ENCODE measurements around the gene RIPOR3.

Gene RIPOR3

DNA sequence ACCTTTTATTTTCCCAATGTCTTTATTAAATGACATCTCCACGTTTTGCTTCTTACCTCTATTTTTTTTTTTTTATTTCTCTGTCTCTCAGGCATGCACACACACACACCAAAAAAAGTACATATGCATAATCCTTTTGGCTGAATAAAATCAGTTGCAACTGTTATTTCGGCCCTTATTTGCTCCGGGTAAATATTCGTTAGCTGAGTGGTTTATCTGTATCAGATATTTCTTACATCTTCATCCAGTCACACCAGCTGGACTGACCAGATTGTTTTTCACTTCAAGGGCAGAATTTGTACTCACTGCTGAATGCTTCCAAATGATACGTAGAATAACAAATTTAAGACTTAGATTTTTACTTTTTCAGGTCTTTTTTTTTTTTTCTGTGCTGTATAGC lies 135.7 kb downstream of the RIPOR3 start:
- H3K79me2 ChIP-seq (ENCODE audit: control insufficient read depth, insufficient read depth, low read length, unreplicated experiment): peaks cover 62% of the 10 kb centered on the region
- H3K36me3 ChIP-seq (ENCODE audit: insufficient read depth, low read length): peaks cover 34% of the 10 kb centered on the region
- no peak overlapping the region for H3K4me3 ChIP-seq (ENCODE audit: low read depth, low read length)
- H3K27me3 ChIP-seq (ENCODE audit: insufficient read depth, low read length): no peaks in the 10 kb centered on the region
- H2AFZ ChIP-seq (ENCODE audit: low read length, unreplicated experiment): no peak overlapping the region
- peaks cover 19% of the 10 kb centered on the region for H3K4me1 ChIP-seq (ENCODE audit: control insufficient read depth, insufficient read depth, low read length, unreplicated experiment)
- H3K27ac ChIP-seq (ENCODE audit: low read depth, low read length): no peak overlapping the region

- Histone ChIP-seq H3K36me3 (ENCODE audit: insufficient read depth, low read length) (peaks cover 41% of the 10 kb centered on the region), H3K4me1 (ENCODE audit: control insufficient read depth, insufficient read depth, low read length, unreplicated experiment) (peaks cover 13% of the 10 kb centered on the region), H3K27ac (ENCODE audit: low read depth, low read length) (no peak overlapping the region), H3K4me3 (ENCODE audit: low read depth, low read length) (no peak overlapping the region), H3K79me2 (ENCODE audit: control insufficient read depth, insufficient read depth, low read length, unreplicated experiment) (peaks cover 64% of the 10 kb centered on the region), H2AFZ (ENCODE audit: low read length, unreplicated experiment) (no peak overlapping the region), H3K27me3 (ENCODE audit: insufficient read depth, low read length) (no peaks in the 10 kb centered on the region)
Observed at GRCh38 chr20:50554694-50555579, 136.4 kb downstream of the RIPOR3 start.

- H3K4me3 ChIP-seq (ENCODE audit: low read depth, low read length): no peak overlapping the region
- H3K27me3 ChIP-seq (ENCODE audit: insufficient read depth, low read length): no peaks in the 10 kb centered on the region
- peaks cover 41% of the 10 kb centered on the region for H3K36me3 ChIP-seq (ENCODE audit: insufficient read depth, low read length)
- no peak overlapping the region for H3K27ac ChIP-seq (ENCODE audit: low read depth, low read length)
- peaks cover 70% of the 10 kb centered on the region for H3K79me2 ChIP-seq (ENCODE audit: control insufficient read depth, insufficient read depth, low read length, unreplicated experiment)
- no peak overlapping the region for H2AFZ ChIP-seq (ENCODE audit: low read length, unreplicated experiment)
- H3K4me1 ChIP-seq (ENCODE audit: control insufficient read depth, insufficient read depth, low read length, unreplicated experiment): no peaks in the 10 kb centered on the region
Observed at GRCh38 chr20:50552979-50553378, 138.4 kb downstream of the RIPOR3 start.

- Histone ChIP-seq H3K79me2 (ENCODE audit: control insufficient read depth, insufficient read depth, low read length, unreplicated experiment) (peaks cover 82% of the 10 kb centered on the region), H3K27ac (ENCODE audit: low read depth, low read length) (no peak overlapping the region), H3K27me3 (ENCODE audit: insufficient read depth, low read length) (no peaks in the 10 kb centered on the region), H3K4me1 (ENCODE audit: control insufficient read depth, insufficient read depth, low read length, unreplicated experiment) (peaks cover 9% of the 10 kb centered on the region), H3K4me3 (ENCODE audit: low read depth, low read length) (no peak overlapping the region), H3K36me3 (ENCODE audit: insufficient read depth, low read length) (peaks cover 41% of the 10 kb centered on the region), H2AFZ (ENCODE audit: low read length, unreplicated experiment) (no peak overlapping the region)
Observed at GRCh38 chr20:50551288-50551687, 140.1 kb downstream of the RIPOR3 start.

DNA sequence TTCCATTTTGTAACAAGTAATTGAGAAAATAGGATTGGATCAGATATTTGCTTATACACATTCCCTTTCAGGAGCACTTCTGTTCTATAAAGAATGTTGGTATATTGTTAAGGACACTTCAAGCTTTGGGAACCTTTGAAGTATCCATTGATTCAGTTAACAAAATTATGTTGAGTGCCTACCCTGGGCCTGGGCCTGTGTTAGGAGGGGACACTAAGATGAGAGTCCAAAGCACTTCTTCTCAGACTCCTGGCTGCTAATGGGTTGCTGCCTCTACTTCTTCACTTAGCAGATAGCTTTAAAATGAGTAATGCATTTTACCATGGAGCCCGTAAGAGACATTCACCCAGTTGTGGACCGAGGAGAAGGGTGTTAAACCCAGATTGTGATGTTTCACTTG lies 140.8 kb downstream of the RIPOR3 start:
- Histone ChIP-seq H3K27ac (ENCODE audit: low read depth, low read length) (no peak overlapping the region), H3K79me2 (ENCODE audit: control insufficient read depth, insufficient read depth, low read length, unreplicated experiment) (peaks cover 85% of the 10 kb centered on the region), H3K36me3 (ENCODE audit: insufficient read depth, low read length) (peaks cover 41% of the 10 kb centered on the region), H2AFZ (ENCODE audit: low read length, unreplicated experiment) (no peak overlapping the region), H3K4me1 (ENCODE audit: control insufficient read depth, insufficient read depth, low read length, unreplicated experiment) (peaks cover 13% of the 10 kb centered on the region), H3K27me3 (ENCODE audit: insufficient read depth, low read length) (no peaks in the 10 kb centered on the region), H3K4me3 (ENCODE audit: low read depth, low read length) (no peak overlapping the region)

DNA sequence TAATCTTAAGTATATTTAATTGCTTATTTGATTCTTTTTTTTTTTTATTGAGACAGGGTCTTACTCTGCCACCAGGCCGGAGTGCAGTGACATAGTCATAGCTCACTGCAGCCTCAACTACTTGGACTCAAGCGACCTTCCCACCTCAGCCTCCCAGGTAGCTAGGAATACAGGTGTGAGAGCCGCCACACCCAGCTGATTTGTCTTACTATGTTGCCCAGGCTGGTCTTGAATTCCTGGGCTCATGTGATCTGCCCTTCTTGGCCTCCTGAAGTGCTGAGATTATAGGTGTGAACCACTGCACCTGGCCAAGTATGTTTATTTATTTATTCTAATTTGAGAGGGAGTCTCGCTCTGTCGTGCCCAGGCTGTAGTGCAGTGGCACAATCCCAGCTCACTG lies 142.9 kb downstream of the RIPOR3 start:
- Histone ChIP-seq H3K36me3 (ENCODE audit: insufficient read depth, low read length) (peaks cover 27% of the 10 kb centered on the region), H3K27ac (ENCODE audit: low read depth, low read length) (no peak overlapping the region), H3K4me3 (ENCODE audit: low read depth, low read length) (no peak overlapping the region), H3K4me1 (ENCODE audit: control insufficient read depth, insufficient read depth, low read length, unreplicated experiment) (peaks cover 13% of the 10 kb centered on the region), H3K79me2 (ENCODE audit: control insufficient read depth, insufficient read depth, low read length, unreplicated experiment) (peaks cover 90% of the 10 kb centered on the region), H3K27me3 (ENCODE audit: insufficient read depth, low read length) (no peaks in the 10 kb centered on the region), H2AFZ (ENCODE audit: low read length, unreplicated experiment) (no peak overlapping the region)

DNA sequence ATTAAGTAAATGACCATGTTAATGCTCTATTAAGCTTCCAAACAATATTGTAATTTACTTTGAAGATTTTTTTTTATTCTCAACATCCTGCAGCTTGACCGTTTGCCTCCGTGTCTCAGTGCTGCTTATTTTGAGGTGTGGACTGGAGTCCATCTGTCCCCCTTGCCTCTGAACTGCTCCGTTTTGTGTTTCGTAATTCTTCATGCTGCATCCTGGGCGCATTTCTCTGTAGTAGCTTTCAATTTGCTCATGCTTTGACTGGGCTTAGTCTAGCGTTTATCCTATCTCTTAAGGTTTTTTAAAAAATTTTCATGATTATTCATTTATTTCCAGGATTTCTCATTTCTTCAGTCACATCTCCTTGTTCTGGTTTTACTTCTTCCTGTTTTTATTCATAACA lies 143.4 kb downstream of the RIPOR3 start:
- H3K79me2 ChIP-seq (ENCODE audit: control insufficient read depth, insufficient read depth, low read length, unreplicated experiment): peaks cover 90% of the 10 kb centered on the region
- H3K4me1 ChIP-seq (ENCODE audit: control insufficient read depth, insufficient read depth, low read length, unreplicated experiment): peaks cover 13% of the 10 kb centered on the region
- H2AFZ ChIP-seq (ENCODE audit: low read length, unreplicated experiment): no peak overlapping the region
- no peak overlapping the region for H3K4me3 ChIP-seq (ENCODE audit: low read depth, low read length)
- H3K27ac ChIP-seq (ENCODE audit: low read depth, low read length): no peak overlapping the region
- H3K36me3 ChIP-seq (ENCODE audit: insufficient read depth, low read length): peaks cover 24% of the 10 kb centered on the region
- no peaks in the 10 kb centered on the region for H3K27me3 ChIP-seq (ENCODE audit: insufficient read depth, low read length)

- Histone ChIP-seq H3K4me3 (ENCODE audit: low read depth, low read length) (peak overlapping the region; percentile 30; the same call in 1 of the 2 replicates), H3K36me3 (ENCODE audit: insufficient read depth, low read length) (peaks cover 26% of the 10 kb centered on the region), H3K79me2 (ENCODE audit: control insufficient read depth, insufficient read depth, low read length, unreplicated experiment) (peaks cover 92% of the 10 kb centered on the region), H2AFZ (ENCODE audit: low read length, unreplicated experiment) (no peak overlapping the region), H3K27me3 (ENCODE audit: insufficient read depth, low read length) (no peaks in the 10 kb centered on the region), H3K4me1 (ENCODE audit: control insufficient read depth, insufficient read depth, low read length, unreplicated experiment) (peaks cover 24% of the 10 kb centered on the region), H3K27ac (ENCODE audit: low read depth, low read length) (peak overlapping the region; percentile 25)
Observed at GRCh38 chr20:50546729-50547314, 144.5 kb downstream of the RIPOR3 start.

DNA sequence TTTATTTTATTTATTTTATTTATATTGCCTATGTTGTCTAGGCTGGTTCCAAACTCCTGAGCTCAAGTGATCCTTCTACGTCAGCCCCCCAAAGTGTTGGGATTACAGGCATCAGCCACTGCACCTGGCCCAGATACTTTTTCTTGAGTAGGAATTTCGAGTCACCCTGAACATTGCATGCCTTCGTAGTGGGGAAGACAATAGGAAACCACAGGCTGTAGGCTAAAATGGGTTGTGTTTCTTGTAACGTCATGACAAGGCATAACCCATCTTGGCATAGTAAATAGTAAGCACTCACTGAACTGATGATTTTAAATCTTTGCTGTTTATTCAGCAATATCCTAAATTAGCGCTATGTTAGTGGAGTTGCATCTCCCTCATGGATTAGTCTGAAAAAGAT lies 146.2 kb downstream of the RIPOR3 start:
- H3K36me3 ChIP-seq (ENCODE audit: insufficient read depth, low read length): peaks cover 11% of the 10 kb centered on the region
- no peak overlapping the region for H2AFZ ChIP-seq (ENCODE audit: low read length, unreplicated experiment)
- no peaks in the 10 kb centered on the region for H3K27me3 ChIP-seq (ENCODE audit: insufficient read depth, low read length)
- H3K27ac ChIP-seq (ENCODE audit: low read depth, low read length): no peak overlapping the region
- no peak overlapping the region for H3K4me3 ChIP-seq (ENCODE audit: low read depth, low read length)
- peaks cover 41% of the 10 kb centered on the region for H3K4me1 ChIP-seq (ENCODE audit: control insufficient read depth, insufficient read depth, low read length, unreplicated experiment)
- H3K79me2 ChIP-seq (ENCODE audit: control insufficient read depth, insufficient read depth, low read length, unreplicated experiment): peaks cover 86% of the 10 kb centered on the region

DNA sequence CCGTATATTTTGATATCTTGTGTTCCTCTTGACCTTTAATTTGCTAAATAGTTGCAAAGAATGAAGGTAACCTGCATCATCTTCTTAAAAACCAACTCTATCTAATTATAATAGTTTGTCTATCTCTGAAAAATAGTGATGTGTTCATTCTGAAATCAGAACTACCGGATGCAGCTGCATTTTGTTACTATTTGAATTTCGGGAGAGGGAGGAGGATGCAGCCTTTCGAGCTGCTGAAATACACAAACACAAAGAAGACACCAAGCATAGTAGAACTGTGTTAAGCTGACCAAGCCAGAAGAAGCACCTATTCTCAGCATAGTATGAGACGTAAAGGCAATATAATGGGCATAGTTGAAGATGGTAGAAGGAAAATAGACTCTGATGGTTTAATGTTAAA lies 148.0 kb downstream of the RIPOR3 start:
- H3K4me3 ChIP-seq (ENCODE audit: low read depth, low read length): no peak overlapping the region
- peak overlapping the region; percentile 98 for H3K27ac ChIP-seq (ENCODE audit: low read depth, low read length)
- H3K4me1 ChIP-seq (ENCODE audit: control insufficient read depth, insufficient read depth, low read length, unreplicated experiment): peaks cover 54% of the 10 kb centered on the region
- no peak overlapping the region for H2AFZ ChIP-seq (ENCODE audit: low read length, unreplicated experiment)
- no peaks in the 10 kb centered on the region for H3K27me3 ChIP-seq (ENCODE audit: insufficient read depth, low read length)
- H3K79me2 ChIP-seq (ENCODE audit: control insufficient read depth, insufficient read depth, low read length, unreplicated experiment): peaks cover 77% of the 10 kb centered on the region
- H3K36me3 ChIP-seq (ENCODE audit: insufficient read depth, low read length): peaks cover 6% of the 10 kb centered on the region; the same call in 1 of the 2 replicates

GRCh38 chr20:50541606-50542041 lies 149.7 kb downstream of the RIPOR3 start:
- Histone ChIP-seq H3K36me3 (ENCODE audit: insufficient read depth, low read length) (peaks cover 6% of the 10 kb centered on the region; the same call in 1 of the 2 replicates), H3K4me1 (ENCODE audit: control insufficient read depth, insufficient read depth, low read length, unreplicated experiment) (peaks cover 56% of the 10 kb centered on the region), H3K27ac (ENCODE audit: low read depth, low read length) (peak overlapping the region; percentile 98), H3K79me2 (ENCODE audit: control insufficient read depth, insufficient read depth, low read length, unreplicated experiment) (peaks cover 78% of the 10 kb centered on the region), H3K4me3 (ENCODE audit: low read depth, low read length) (peak overlapping the region; percentile 53), H3K27me3 (ENCODE audit: insufficient read depth, low read length) (no peaks in the 10 kb centered on the region), H2AFZ (ENCODE audit: low read length, unreplicated experiment) (no peak overlapping the region)

Data from ACC112 (cell line).